Measurements from ENCODE around the gene ATRIP.
"Not testable (repeated sequence)": the region's sequence is repeated elsewhere in the genome, so short reads cannot be mapped to it uniquely, and the experiment has no call there.

The ATRIP gene

GRCh38 chr3:48446425-48447193 lies at the start of gene ATRIP:
TSS of gene ATRIP (plus strand) at chr3:48446737. CDS start at chr3:48446846, 109 bp downstream.
- Mint-ChIP-seq H3K9me3 (no peaks in the 10 kb centered on the region), H3K4me3 (peak within 1 kb of the TSS; percentile 92), H3K27ac (peak within 1 kb of the TSS; percentile 80), H3K4me1 (peaks cover 41% of the 10 kb centered on the region), H3K36me3 (peaks cover 7% of the 10 kb centered on the region), H3K27me3 (no peaks in the 10 kb centered on the region)

- peaks cover 3% of the 10 kb centered on the region for H3K4me1 Mint-ChIP-seq
- H3K27ac Mint-ChIP-seq, result no peak overlapping the region
- no peaks in the 10 kb centered on the region for H3K9me3 Mint-ChIP-seq
- no peak overlapping the region for H3K4me3 Mint-ChIP-seq
- no peaks in the 10 kb centered on the region for H3K27me3 Mint-ChIP-seq
- no peaks in the 10 kb centered on the region for H3K36me3 Mint-ChIP-seq
These were observed 48.5 kb upstream of the ATRIP start for GRCh38 chr3:48397767-48398681.

- Mint-ChIP-seq H3K27me3 (no peaks in the 10 kb centered on the region), H3K4me3 (no peak overlapping the region), H3K4me1 (peaks cover 3% of the 10 kb centered on the region), H3K27ac (no peak overlapping the region), H3K36me3 (no peaks in the 10 kb centered on the region), H3K9me3 (no peaks in the 10 kb centered on the region)
These were observed 47.7 kb upstream of the ATRIP start for GRCh38 chr3:48398701-48399386.

DNA sequence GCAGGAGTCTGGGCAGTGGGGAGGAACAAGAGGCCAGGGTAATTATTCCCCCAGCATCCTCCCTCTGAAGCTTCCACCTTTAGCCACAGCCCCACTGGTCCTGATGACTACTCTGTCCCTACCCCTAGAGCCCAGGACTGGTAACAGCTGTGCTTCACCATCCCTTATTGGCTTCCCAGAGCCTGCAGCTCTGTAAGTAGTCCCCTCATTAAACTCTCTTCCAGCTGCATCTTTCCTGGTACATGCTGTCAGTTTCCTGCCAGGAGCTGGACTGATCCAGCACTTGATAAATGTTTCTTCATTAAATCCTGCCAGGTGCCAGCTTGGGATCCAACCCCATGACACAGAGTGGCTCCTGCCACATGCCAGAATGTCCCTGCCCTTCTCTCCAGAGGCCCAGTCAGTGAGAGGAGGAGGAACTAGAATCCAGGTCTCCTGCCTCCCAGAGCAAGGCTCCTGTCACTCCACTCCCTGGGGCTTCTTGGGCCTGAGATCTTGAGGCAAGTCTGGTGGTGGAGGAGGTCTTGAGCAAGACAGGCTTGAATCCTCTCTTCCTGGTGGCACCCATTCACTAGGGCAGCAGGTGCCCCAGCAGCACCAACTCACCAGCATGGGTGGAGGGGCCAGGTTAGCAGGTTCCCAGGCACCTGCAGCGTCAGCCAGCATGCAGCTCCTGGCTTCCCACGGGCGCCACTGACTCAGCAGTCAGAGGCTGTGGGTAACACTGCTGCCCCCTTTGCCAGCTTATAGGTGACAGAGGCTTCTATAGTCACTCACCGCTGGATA lies 47.0 kb upstream of the ATRIP start:
- H3K4me1 Mint-ChIP-seq, result peaks cover 3% of the 10 kb centered on the region
- H3K36me3 Mint-ChIP-seq, result no peaks in the 10 kb centered on the region
- H3K4me3 Mint-ChIP-seq, result no peak overlapping the region
- no peaks in the 10 kb centered on the region for H3K27me3 Mint-ChIP-seq
- H3K9me3 Mint-ChIP-seq, result no peaks in the 10 kb centered on the region
- no peak overlapping the region for H3K27ac Mint-ChIP-seq

DNA sequence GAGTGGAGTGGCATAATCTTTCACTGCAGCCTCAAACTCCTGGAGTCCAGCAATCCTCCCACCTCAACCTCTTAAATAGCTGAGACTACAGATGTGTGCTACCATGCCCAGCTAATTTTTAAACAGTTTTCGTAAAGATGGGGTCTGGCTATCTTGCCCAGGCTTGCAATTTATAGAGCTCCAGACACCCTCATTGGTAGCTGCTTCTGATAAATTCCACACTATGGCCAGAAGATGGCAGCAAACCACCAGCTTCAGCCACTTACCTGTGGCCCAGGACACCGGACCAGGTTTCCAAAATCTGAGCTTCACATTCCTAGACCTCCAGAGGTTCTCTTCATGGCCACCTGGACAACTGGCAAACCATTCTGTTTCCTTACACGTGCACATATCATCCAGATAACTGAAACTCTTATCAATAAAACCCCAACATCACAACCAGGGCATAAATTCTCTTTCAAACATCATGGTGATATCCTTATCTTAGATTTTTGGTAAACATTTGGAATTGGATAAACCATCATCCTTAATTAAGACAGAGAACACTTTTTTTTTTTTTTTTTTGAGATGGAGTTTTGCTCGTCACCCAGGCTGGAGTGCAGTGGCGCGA lies 45.6 kb upstream of the ATRIP start:
- Mint-ChIP-seq H3K27me3 (no peaks in the 10 kb centered on the region), H3K27ac (peak overlapping the region; percentile 41), H3K36me3 (no peaks in the 10 kb centered on the region), H3K4me3 (no peak overlapping the region), H3K9me3 (no peaks in the 10 kb centered on the region), H3K4me1 (peaks cover 3% of the 10 kb centered on the region)

- not testable (repeated sequence) for H3K36me3 Mint-ChIP-seq, H3K27me3 Mint-ChIP-seq, H3K4me1 Mint-ChIP-seq, H3K27ac Mint-ChIP-seq, H3K4me3 Mint-ChIP-seq, H3K9me3 Mint-ChIP-seq
These were observed 45.1 kb upstream of the ATRIP start for GRCh38 chr3:48401434-48401901.

GRCh38 chr3:48402281-48402732 lies 44.2 kb upstream of the ATRIP start:
- Mint-ChIP-seq H3K4me1 (peaks cover 3% of the 10 kb centered on the region), H3K36me3 (no peaks in the 10 kb centered on the region), H3K27ac (no peak overlapping the region), H3K4me3 (no peak overlapping the region), H3K9me3 (no peaks in the 10 kb centered on the region), H3K27me3 (no peaks in the 10 kb centered on the region)

DNA sequence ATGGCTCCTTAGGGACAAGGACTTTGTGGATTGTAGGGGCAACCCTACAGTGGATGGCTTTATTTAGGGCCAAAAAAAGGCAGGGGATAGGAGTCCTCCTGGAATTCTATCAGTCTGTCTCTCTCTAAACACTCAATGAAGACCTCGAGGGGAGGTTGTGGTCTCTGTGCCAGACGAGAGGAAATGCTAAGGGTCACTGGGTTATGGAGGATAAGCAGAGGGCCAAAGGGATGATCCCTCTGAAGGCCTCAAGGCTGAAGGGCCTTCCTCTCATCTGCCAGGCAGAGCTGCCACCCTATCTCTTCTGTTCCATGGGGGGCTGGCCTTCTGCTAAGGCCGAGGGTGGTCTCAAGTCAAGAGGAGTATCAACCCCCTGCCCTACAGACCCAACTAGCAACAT lies 43.6 kb upstream of the ATRIP start:
- Mint-ChIP-seq H3K4me1 (peaks cover 3% of the 10 kb centered on the region), H3K4me3 (no peak overlapping the region), H3K27ac (no peak overlapping the region), H3K36me3 (no peaks in the 10 kb centered on the region), H3K27me3 (no peaks in the 10 kb centered on the region), H3K9me3 (no peaks in the 10 kb centered on the region)

DNA sequence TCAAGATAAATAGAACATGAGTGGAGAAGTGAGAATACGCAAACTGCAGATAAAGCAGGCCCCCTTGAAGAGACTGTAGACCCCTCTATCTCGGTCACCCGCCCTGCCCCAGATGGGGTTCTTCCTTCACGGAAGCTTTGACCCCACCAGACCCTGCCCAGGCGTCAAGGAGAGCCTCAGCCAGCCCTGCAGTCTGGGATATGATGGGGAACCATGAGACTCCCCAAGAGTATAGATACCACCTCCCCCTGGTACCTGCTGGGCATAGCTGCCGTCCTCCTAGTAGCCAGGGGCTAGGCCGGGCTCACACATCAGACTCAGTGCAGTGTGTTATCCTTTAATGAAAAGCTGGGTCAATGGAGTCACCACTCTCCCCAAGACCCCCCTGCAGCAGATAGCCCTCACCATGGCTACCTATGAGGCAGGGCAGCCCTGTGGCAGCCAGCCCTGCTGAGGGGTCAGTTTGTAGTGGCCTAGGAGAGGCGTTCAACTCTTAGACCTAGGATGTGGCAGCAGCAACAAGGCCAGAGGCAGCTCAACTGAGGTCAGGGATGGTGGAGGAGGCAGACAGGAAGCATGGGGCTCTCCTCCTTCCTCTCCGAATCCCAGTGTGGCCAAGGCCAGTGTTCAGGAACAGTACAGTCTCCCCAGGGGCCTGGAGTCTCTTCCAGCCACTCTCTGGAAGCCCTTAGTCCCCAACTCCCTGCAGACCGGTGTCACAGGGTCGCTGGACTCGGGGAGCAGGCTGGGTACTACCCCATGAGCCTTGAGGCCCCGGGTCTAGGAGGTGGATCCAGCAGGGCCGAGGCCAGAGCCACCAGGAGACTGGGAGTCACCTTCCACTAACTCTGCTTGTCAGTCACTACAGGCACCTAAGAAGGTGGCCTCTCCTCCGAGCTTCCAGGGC lies 42.8 kb upstream of the ATRIP start:
- H3K36me3 Mint-ChIP-seq, result no peaks in the 10 kb centered on the region
- no peaks in the 10 kb centered on the region for H3K9me3 Mint-ChIP-seq
- no peaks in the 10 kb centered on the region for H3K27me3 Mint-ChIP-seq
- no peak overlapping the region for H3K4me3 Mint-ChIP-seq
- H3K4me1 Mint-ChIP-seq, result peaks cover 3% of the 10 kb centered on the region
- H3K27ac Mint-ChIP-seq, result no peak overlapping the region

GRCh38 chr3:48404440-48405342 lies 41.8 kb upstream of the ATRIP start:
- no peak overlapping the region for H3K27ac Mint-ChIP-seq
- no peaks in the 10 kb centered on the region for H3K27me3 Mint-ChIP-seq
- no peak overlapping the region for H3K4me3 Mint-ChIP-seq
- no peaks in the 10 kb centered on the region for H3K9me3 Mint-ChIP-seq
- H3K36me3 Mint-ChIP-seq, result no peaks in the 10 kb centered on the region
- peaks cover 3% of the 10 kb centered on the region for H3K4me1 Mint-ChIP-seq

GRCh38 chr3:48405343-48405881 lies 41.1 kb upstream of the ATRIP start:
- no peaks in the 10 kb centered on the region for H3K36me3 Mint-ChIP-seq
- H3K4me1 Mint-ChIP-seq, result peaks cover 3% of the 10 kb centered on the region
- no peak overlapping the region for H3K4me3 Mint-ChIP-seq
- H3K27ac Mint-ChIP-seq, result no peak overlapping the region
- H3K9me3 Mint-ChIP-seq, result no peaks in the 10 kb centered on the region
- H3K27me3 Mint-ChIP-seq, result no peaks in the 10 kb centered on the region

GRCh38 chr3:48405971-48406370 lies 40.6 kb upstream of the ATRIP start:
- no peak overlapping the region for H3K27ac Mint-ChIP-seq
- H3K4me1 Mint-ChIP-seq, result peaks cover 1% of the 10 kb centered on the region
- H3K4me3 Mint-ChIP-seq, result no peak overlapping the region
- H3K9me3 Mint-ChIP-seq, result no peaks in the 10 kb centered on the region
- H3K36me3 Mint-ChIP-seq, result no peaks in the 10 kb centered on the region
- no peaks in the 10 kb centered on the region for H3K27me3 Mint-ChIP-seq
